HG03457 (cell line): ENCODE measurements around the gene COX6A1.

ENCODE experiments used
- ATAC-seq: cut with Tn5 transposase; IDR thresholded peaks from one replicate; pipeline ENCODE4 v1.9.1; 2021; ENCODE audit warnings: moderate number of reproducible peaks; ENCODE audit not compliant: unreplicated experiment

Gene COX6A1

DNA sequence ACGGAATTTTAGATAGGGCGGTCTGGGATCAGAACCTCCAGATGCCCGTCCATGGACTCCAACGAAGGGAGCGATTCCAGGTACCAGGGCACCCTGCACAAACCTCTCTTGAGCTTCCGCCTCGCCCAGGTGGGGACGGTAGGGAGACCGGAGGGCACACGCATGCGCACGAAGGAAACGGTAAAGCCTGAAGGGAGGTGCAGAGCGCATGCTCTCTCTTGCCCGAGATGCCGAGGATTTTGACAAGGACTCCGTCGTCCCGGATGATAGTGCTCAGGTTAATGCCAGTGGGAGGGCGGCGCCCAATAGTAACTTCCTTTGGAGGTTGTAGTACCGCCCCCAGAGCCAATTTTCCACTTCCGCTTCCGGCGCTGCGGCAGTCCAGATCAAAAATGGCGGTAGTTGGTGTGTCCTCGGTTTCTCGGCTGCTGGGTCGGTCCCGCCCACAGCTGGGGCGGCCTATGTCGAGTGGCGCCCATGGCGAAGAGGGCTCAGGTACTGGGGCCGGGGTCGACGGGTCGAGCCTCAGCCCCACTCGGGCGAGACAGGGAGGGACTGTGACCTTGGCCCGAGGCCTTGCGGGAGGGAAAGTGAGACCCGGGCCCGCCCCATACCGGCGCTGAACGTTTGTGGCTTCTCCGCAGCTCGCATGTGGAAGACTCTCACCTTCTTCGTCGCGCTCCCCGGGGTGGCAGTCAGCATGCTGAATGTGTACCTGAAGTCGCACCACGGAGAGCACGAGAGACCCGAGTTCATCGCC, at the start of gene COX6A1:
Gene COX6A1 (plus strand): TSS at position 379 of the 760 bp plus-strand sequence. CDS start 14 bp downstream, at position 393.
- ATAC-seq = peak; percentile 89

DNA sequence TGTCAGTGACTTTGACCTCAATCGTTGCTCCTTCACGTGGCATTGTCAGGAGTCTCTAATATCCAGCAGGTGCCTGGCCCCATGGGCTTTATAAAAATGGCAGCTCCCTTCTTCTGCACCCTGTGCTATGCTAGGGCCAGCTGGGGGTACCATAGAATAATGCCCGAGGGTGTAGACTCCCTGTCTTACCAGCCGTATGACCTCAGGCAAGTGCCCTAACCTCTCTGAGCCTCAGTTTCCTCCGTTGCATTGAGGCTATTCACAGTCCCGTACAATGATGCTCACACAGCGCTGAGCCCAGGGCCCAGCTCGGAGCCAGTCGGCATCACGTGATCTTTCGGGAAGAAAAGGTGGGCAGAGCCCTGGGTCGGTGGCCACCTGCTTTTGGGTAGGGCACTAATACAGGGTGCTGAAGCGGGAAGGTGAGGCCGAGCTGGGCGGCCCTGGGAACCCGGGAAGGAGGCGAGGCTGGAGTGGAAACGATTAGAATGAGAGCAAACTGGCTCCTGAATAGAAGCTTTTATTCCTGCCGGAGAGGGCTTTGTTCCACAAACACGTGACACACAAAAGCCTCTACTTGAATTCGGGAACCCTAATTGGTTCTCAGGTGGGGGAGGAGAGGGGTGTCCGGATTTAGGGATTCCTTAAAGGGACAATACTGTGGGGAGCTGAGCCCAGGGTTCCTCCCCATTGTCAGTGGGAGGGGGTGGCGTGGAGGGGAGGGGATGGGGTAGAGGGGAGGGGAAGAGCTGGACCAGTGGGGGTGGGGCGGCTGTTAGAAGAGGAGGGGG, 49.0 kb upstream of the COX6A1 start:
- ATAC-seq = no peak

DNA sequence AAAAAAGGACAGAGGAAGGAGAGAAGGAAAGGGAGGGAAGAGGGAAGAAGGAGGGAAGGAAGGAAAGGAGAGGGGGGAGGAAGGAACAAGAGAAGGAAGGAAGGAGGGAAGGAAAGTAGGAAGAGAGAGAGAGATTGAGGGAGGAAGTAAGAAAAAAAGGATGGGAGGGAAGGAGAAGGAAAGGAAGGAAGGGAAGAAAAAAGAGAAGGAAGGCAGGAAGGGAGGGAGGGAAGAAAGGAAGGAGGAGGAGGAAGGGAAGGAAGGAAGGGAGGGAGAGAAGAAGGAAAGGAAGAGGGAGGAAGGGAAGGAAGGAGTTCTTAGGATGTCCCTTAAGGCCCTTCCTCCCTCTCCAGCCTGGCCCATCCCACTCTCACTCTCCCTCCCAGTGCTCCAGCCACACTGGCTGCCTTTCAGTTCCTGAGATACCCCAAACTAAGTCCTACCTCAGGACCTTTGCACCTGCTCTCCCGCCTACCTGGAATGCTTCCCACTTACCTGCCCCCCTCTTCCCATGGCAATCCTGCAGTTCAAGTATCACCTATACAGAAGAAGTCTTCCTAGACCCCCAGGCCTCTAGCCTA, 47.3 kb upstream of the COX6A1 start:
- ATAC-seq = no peak

DNA sequence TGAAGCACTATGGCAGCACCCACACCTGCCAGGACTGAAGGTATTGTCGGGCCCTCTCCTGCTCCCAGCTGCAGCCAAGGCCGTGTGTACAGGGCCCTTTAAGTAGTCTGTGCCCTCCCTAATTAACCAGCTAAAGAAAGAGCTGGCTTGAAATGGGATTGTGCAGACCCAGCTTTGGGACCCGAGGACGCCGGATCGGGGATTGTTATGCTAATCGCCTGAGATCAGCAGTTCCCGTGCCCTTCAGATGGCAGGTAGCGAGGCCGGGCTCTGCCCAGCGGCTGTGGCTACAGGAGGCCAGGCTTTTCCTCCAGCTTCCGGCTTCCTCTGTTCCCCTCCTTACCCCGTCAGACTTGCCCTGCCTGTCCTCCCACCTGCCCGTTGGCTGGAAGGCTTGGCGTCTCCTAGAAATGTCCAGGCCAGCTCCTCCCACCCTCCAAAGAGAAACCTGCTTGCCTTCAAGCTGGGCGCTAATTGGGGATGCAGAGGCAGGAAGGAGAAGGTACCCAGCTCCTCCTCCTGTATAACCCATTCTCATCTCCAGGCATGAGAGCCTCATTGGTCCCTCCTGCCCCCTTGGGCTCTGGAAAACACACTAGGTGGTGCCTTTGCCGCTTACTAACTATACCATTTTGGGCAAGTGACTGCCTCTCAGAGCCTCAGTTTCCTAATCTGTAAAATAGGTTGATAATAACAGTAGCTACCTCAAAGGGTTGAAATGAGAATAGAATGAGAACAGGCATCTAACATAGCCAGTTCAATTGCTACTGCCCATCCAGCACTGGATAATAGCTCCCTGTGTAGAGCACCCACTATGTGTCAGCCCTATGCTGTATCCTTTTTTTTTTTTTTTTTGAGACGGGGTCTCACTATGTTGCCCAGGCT, 43.2 kb upstream of the COX6A1 start:
- ATAC-seq = no peak

DNA sequence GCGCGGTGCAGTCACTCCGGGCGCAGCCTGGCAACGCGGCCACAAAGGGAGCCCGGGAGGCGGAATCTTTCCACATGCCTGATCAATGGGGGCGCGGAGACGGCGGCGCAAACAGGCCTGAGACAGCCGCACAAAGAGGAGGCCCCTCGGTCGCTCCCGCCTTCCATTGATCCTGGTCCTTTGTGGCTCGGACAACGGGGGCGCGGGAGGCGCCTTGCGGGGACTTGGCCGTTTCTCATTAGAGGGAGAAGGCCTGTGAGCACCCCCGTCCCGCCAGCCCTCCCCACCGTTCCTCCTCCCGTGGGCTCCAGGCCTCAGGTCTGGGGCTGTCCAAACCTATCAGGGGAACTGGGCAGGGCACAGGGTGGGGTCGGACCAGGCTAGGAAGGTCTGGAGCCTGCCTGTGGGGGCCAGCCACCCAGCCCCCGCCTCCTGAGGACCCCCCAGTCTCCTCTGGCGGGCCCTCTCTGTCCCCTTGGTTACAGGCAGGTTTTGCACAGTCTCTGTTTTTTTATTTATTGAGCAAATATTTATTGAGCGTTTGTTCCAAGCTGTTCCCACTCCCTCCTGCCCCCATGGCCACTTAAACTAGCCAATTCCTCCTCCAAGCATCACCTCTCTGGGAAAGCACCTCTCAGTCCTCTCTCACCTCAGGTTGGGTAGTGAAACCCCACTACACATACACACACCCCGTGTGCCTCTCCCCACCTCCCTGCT, 39.9 kb upstream of the COX6A1 start:
- no peak for ATAC-seq

DNA sequence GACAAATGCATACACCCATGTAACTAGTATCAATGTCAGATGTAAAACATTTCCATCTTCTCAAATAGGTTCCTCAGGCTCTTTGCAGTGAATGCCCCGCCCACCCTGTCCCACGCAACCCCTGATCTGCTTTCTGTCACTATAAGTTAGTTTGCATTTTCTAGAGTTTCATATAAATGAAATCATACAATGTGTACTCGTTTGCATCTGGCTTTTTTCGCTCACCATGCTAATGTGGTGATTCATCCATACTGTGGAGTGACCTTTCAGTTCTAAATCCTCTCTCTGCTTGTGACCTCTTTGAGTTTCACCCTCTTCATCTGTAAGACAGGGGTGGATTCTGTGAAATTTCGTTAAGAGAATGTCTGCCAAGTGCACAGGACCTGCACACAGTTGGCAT, 38.4 kb upstream of the COX6A1 start:
- ATAC-seq = no peak

DNA sequence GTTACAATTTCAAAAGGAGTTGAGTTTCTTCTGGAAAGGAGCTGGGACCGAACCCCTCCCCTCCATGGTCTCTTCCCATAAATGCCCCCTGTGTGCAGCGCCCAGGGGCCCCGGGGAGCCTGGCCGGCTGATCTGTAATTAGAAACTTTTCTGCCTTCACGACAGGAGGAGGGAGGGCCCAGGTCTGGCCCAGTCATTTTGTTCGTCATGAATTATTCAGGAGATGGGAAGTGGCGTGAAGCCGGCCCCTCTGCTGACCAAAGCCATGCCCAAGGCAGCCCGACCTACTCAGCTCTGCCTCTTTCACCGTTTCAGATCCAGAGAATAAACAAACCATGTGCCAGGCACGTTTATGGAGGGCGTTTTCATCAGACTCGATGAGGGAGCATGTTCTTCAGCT, 35.7 kb upstream of the COX6A1 start:
- ATAC-seq = no peak

DNA sequence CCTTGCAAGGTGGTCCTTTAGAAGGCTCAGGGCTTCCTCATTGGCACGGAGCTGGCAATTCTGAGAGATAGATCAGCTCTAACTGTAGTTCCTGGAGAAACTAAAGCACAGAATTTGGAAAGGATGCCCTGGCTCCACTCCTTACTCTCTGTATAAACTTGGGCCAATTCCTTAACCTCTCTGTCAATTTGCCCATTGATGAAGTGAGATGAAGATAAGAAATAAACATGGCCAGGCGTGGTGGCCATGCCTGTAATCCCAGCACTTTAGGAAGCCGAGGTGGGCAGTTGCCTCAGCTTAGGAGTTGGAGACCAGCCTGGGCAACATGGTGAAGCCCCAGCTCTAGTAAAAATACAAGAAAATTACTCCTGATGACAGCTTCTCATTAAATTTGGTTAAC, 34.0 kb upstream of the COX6A1 start:
- no peak for ATAC-seq

DNA sequence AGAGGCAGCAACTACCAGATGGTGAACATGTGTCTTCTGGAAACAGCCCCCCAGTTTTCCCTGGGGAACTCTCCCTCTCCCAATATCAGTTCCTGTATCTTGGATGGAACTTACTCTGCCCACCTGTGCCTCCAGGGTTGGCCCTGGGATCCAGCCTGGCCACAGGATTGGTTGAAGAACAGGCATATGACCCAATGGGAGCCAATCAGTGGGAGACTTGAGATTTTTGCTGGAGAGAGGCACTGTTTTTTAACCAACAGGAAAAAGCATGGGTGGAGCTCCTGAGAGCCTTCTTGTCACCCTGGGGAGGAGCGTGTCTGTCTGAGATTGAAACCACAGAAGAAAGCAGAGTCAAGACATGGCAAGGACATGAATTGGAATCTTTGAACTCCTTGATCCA, 33.6 kb upstream of the COX6A1 start:
- ATAC-seq = no peak

DNA sequence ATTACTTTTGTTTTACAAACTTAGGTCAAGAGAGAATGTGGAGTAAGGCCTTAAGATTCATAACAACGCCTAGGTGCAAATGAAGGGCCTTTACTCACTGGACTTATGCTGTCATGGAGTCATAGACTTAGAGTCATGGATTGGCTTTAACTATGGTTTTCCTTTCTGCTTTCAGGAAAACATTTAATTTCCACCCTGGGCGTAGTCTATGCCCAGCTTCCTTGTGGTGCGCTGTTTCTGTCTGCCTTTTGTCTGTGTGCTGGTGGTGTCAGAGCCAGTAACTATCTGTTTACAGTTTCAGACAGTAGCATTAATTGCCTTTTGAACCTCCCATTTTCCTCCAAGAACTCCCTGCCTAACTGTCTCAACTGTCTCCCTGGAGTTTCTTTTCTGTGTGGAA, 31.8 kb upstream of the COX6A1 start:
- no peak for ATAC-seq

DNA sequence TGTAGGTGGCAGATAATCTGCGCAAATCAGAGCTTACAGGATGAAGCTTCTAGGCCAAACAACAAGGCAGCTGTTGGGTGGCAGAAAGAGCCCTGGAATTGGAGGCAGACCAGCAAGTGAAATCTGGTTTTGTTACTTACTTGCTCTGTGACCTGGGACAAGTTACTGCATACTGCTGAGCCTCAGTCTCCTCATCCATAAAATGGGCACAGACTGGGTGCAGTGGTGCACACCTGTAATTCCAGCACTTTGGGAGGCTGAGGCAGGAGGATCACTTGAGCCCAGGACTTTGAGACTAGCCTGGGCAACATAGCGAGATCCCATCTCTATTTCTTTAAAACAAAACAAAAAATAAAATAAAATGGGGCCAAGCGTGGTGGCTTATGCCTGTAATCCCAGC, 31.4 kb upstream of the COX6A1 start:
- no peak for ATAC-seq

DNA sequence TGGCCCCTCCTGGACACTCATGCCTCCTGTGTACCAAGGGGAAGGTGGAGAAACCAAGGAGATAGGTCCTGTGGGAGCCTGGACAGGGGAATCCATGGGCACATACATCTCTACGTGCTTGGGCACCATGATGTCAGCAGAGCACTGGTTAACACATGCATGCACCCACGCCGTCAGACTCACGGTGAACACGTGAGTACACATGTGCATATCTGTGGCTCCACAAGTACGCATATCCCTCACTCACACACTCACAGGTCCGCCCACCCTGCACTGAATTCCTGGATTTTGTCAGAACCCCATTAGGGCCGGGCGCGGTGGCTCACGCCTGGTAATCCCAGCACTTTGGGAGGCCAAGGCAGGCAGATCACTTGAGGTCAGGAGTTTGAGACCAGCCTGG, 29.1 kb upstream of the COX6A1 start:
- ATAC-seq = no peak

DNA sequence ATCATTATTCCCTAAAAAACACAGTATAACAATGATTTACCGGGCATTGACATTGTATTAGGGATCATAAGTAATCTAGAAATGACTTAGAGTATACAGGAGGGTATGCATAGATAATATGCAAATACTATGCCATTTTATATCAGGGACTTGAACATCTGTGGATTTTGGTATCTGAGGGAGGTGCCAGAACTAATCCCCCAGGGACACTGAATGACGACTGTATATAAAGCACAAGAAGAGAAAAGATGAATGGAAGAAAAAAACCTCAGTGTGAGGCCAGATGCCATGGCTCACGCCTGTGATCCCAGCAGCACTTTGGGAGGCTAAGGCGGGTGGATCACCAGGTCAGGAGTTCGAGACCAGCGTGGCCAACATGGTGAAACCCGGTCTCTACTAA, 25.5 kb upstream of the COX6A1 start:
- no peak for ATAC-seq

DNA sequence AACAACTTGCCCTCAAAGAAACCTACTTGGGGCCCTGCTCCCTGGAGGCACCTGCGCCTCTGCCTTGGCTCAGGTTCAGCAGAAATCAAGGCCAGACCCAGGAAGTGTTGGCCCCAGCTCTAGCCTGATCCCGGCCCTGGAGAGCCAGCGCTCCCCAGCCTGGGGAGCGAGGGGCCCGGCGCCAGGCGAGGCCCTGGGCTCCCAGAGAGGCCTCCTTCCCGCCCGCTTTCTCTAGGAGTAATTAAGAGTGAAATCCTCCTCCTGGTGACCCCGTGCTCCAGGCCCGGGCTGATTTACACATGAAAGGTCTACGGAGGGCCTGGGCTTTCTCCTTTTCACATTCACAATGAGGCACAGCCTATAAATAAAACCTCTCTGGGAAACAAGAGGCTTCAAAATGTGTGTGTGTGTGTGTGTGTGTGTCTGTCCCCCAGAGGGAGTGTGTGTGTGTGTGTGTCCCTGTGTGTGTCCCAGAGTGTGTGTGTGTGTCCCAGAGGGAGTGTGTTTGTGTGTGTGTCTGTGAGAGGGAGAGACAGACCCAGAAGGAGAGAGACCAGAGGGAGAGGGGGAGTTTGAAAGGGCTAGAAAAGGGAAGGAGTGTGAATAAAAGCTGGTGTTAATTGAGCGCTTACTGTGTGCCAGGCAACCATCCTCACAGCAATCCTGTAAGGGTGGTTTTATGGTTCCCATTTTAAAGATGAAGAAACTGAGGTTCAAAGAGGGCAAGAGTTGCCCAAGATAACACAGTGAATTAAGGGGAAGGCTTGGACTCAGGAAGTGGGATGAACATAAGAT, 23.8 kb upstream of the COX6A1 start:
- ATAC-seq = no peak

DNA sequence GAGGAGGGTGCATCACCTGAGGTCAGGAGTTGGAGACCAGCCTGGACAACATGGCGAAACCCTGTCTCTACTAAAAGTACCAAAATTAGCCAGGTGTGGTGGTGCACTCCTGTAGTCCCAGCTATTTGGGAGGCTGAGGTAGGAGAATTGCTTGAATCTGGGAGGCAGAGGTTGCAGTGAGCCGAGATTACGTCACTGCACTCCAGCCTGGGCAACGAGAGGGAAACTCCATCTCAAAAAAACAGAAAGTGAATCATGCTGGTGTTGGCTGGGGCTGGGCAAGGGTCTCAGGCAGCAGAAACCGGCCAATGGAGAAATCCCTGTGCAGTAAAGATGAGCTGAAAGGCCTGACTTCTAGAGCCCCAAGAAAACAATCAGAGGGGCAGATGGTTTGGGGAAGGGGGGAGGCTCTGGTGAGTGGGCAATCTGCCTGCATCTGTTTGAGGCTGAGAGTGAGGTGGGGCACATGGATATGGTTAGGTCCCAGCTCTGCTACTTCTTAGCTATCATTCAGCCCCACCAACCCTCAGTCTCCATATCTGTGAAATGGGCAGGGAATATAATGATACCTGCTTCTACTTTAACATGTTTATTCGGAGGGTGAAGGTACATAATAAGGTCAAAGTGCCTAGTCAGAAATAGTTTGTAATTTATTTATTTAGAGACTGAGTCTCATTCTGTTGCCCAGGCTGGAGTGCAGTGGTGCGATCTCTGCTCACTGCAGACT, 21.3 kb upstream of the COX6A1 start:
- ATAC-seq = no peak

DNA sequence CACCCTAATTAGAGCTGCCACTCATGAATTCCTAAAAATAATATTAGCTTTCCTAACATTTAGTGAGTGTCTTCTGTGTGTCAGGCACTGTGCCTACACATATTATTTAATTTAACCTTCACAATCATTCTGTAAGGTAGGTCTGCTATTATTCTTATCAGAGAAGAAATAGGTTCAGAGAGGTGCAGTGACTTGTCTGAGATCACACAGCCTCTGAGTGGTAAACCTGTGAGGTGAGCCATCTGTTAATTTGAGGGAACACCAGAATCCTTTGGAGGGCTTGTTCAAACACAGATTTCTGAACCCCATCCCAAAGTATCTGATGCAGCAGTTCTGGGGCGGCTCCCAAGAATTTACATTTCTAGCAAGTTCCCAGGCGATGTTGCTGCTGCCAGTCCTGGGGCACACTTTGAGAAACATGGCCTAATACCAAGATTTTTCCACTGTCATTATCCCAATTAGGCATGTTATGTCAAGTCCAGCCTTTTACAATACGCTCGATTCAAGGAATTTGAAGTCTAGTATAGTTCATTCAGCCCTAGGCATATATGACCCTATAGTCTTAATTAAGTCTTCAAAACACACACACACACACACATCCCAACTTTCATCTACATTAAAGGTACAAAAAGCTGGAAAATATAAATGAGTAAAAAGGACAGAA, 19.9 kb upstream of the COX6A1 start:
- ATAC-seq = no peak

DNA sequence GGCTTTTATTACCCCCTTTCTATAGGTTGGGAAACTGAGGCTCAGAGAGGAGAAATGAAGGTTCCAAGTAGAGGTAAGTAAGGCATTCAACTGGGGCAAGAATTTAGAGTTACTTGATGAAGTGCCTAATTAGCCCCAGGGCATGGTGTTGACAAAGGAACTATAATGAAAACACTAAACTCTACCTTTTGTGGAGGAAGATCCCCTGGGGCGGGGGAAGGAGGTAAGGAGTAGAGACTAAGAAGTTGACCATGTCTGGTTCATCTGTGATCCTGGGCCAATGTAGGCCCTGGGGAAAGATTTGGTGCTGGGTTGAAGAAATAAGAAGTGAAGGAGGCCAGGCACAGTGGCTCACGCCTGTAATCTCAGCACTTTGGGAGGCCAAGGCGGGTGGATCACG, 16.2 kb upstream of the COX6A1 start:
- ATAC-seq = no peak

DNA sequence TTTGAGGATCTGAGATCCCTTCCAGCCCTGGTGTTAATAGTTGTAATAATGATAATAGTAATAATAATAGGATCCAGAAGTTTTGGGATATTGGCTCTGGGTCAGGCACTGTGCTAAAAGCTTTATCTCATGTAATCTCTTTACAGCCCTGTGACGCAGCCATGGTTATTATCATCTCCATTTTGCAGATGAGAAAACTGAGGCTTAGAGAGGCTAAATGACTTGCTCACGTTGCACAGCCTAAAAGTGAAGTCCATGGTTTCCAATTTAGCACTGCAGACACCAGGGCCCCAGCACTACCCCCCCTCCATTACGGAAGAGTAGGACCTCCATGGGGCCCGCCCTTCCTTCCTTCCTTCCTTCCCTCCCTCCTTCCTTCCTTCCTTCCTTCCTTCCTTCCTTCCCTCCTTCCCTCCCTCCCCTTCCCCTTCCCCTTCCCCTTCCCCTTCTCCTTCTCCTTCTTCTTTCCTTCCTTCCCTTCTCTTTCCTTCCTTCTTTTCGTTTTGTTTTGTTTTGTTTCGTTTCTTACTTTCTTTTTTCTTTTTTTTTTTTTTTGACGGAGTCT, 14.9 kb upstream of the COX6A1 start:
- ATAC-seq = no peak
